Measurements from ENCODE around the gene KIF1B.

Gene KIF1B

DNA sequence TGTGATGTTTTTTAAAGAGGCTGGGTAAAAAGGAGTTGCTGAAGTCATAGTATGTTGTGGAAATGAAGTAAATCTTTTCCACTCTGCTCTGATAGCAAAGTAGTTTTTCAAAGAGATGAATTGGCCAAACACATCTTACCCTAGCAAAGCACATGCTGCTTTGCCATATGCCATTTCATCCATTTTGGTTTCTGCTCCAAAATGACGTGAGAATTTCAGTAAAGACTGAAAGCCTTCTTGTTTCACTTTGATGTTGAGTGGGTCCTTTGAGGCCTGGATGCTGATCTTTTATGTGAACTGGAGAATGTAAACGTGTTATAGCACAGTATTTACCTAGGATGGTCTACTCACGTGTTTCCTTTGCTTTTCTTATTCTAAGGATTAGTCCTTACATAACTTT is 115.2 kb downstream of the KIF1B start:
- Histone ChIP-seq H3K4me1 (ENCODE audit: control extremely low read depth in 1 of 4, control insufficient read depth in 4 of 4, insufficient read depth in 4 of 4, low read length in 3 of 4) (no peaks in the 10 kb centered on the region), H3K36me3 (ENCODE audit: control insufficient read depth in 4 of 4, insufficient read depth in 4 of 4, low read length in 3 of 4) (peaks cover 6 to 15% (median 12%) of the 10 kb centered on the region in 4 experiments), H3K27ac (ENCODE audit: insufficient read depth in 1 of 2, low read depth in 1 of 2, low read length in 2 of 2, poor library complexity in 1 of 2, severe bottlenecking in 2 of 2) (no peak overlapping the region), H3K27me3 (replicated peaks in 2 of 5; ENCODE audit: control insufficient read depth in 4 of 5, insufficient read depth in 5 of 5, low read length in 4 of 5) (no peaks in the 10 kb centered on the region), H3K9me3 (ENCODE audit: control extremely low read depth in 1 of 5, control insufficient read depth in 4 of 5, insufficient read depth in 2 of 5, low read depth in 1 of 5, low read length in 4 of 5) (no peaks in the 10 kb centered on the region), H3K4me3 (ENCODE audit: control insufficient read depth in 1 of 7, extremely low read depth in 1 of 7, insufficient read depth in 4 of 7, low read depth in 2 of 7, low read length in 6 of 7) (no peak overlapping the region)
- ChIA-PET POLR2A (interaction anchor here (0.5 kb wide), 2 partner anchors 108 to 161 kb away, joined by 3 read pairs; no protein-coding TSS in a partner anchor), CTCF (no interaction called here)
- DNase-seq, result no peak
- no CpG with 5 or more reads among the region's 3 CpGs for WGBS (ENCODE audit: insufficient coverage)

GRCh38 chr1:10326251-10326650 is 115.9 kb downstream of the KIF1B start:
- CTCF ChIA-PET, result no interaction called here
- no peaks in the 10 kb centered on the region for H3K9me3 ChIP-seq (ENCODE audit: control extremely low read depth in 1 of 5, control insufficient read depth in 4 of 5, insufficient read depth in 2 of 5, low read depth in 1 of 5, low read length in 4 of 5)
- peaks cover 6 to 15% (median 12%) of the 10 kb centered on the region in 4 experiments for H3K36me3 ChIP-seq (ENCODE audit: control insufficient read depth in 4 of 4, insufficient read depth in 4 of 4, low read length in 3 of 4)
- POLR2A ChIA-PET, result no interaction called here
- no peaks in the 10 kb centered on the region for H3K27me3 ChIP-seq (replicated peaks in 2 of 5; ENCODE audit: control insufficient read depth in 4 of 5, insufficient read depth in 5 of 5, low read length in 4 of 5)
- DNase-seq, result no peak
- no peak overlapping the region for H3K4me3 ChIP-seq (ENCODE audit: control insufficient read depth in 1 of 7, extremely low read depth in 1 of 7, insufficient read depth in 4 of 7, low read depth in 2 of 7, low read length in 6 of 7)
- H3K4me1 ChIP-seq (ENCODE audit: control extremely low read depth in 1 of 4, control insufficient read depth in 4 of 4, insufficient read depth in 4 of 4, low read length in 3 of 4), result no peaks in the 10 kb centered on the region
- 100% methylated on average over 4 of the region's 11 CpGs for WGBS (ENCODE audit: insufficient coverage)
- no peak overlapping the region for H3K27ac ChIP-seq (ENCODE audit: insufficient read depth in 1 of 2, low read depth in 1 of 2, low read length in 2 of 2, poor library complexity in 1 of 2, severe bottlenecking in 2 of 2)

GRCh38 chr1:10328180-10328963 is 118.0 kb downstream of the KIF1B start:
- no peak overlapping the region for H3K4me3 ChIP-seq (ENCODE audit: control insufficient read depth in 1 of 7, extremely low read depth in 1 of 7, insufficient read depth in 4 of 7, low read depth in 2 of 7, low read length in 6 of 7)
- H3K4me1 ChIP-seq (ENCODE audit: control extremely low read depth in 1 of 4, control insufficient read depth in 4 of 4, insufficient read depth in 4 of 4, low read length in 3 of 4), result no peaks in the 10 kb centered on the region
- no peak for DNase-seq
- H3K27me3 ChIP-seq (replicated peaks in 2 of 5; ENCODE audit: control insufficient read depth in 4 of 5, insufficient read depth in 5 of 5, low read length in 4 of 5), result no peaks in the 10 kb centered on the region
- H3K9me3 ChIP-seq (ENCODE audit: control extremely low read depth in 1 of 5, control insufficient read depth in 4 of 5, insufficient read depth in 2 of 5, low read depth in 1 of 5, low read length in 4 of 5), result no peaks in the 10 kb centered on the region
- 98% methylated on average over 6 of the region's 6 CpGs for WGBS (ENCODE audit: insufficient coverage)
- POLR2A ChIA-PET, result no interaction called here
- no peak overlapping the region for H3K27ac ChIP-seq (ENCODE audit: insufficient read depth in 1 of 2, low read depth in 1 of 2, low read length in 2 of 2, poor library complexity in 1 of 2, severe bottlenecking in 2 of 2)
- H3K36me3 ChIP-seq (ENCODE audit: control insufficient read depth in 4 of 4, insufficient read depth in 4 of 4, low read length in 3 of 4), result peaks cover 6 to 15% (median 10%) of the 10 kb centered on the region in 4 experiments
- CTCF ChIA-PET, result no interaction called here

GRCh38 chr1:10337436-10337835 is 127.1 kb downstream of the KIF1B start:
- Histone ChIP-seq H3K4me3 (ENCODE audit: control insufficient read depth in 1 of 7, extremely low read depth in 1 of 7, insufficient read depth in 4 of 7, low read depth in 2 of 7, low read length in 6 of 7) (no peak overlapping the region), H3K4me1 (ENCODE audit: control extremely low read depth in 1 of 4, control insufficient read depth in 4 of 4, insufficient read depth in 4 of 4, low read length in 3 of 4) (no peaks in the 10 kb centered on the region), H3K27me3 (replicated peaks in 2 of 5; ENCODE audit: control insufficient read depth in 4 of 5, insufficient read depth in 5 of 5, low read length in 4 of 5) (no peaks in the 10 kb centered on the region), H3K36me3 (ENCODE audit: control insufficient read depth in 4 of 4, insufficient read depth in 4 of 4, low read length in 3 of 4) (peaks cover 6 to 31% (median 17%) of the 10 kb centered on the region in 4 experiments), H3K9me3 (ENCODE audit: control extremely low read depth in 1 of 5, control insufficient read depth in 4 of 5, insufficient read depth in 2 of 5, low read depth in 1 of 5, low read length in 4 of 5) (no peaks in the 10 kb centered on the region), H3K27ac (ENCODE audit: insufficient read depth in 1 of 2, low read depth in 1 of 2, low read length in 2 of 2, poor library complexity in 1 of 2, severe bottlenecking in 2 of 2) (no peak overlapping the region)
- WGBS (ENCODE audit: insufficient coverage), result 100% methylated on average over 3 of the region's 3 CpGs
- ChIA-PET POLR2A (no interaction called here), CTCF (interaction anchor here (0.7 to 2.8 kb wide), 5 partner anchors 16 to 185 kb away, joined by 3 to 13 read pairs (median 4); partner anchors contain the start of gene KIF1B)
- no peak for DNase-seq

DNA sequence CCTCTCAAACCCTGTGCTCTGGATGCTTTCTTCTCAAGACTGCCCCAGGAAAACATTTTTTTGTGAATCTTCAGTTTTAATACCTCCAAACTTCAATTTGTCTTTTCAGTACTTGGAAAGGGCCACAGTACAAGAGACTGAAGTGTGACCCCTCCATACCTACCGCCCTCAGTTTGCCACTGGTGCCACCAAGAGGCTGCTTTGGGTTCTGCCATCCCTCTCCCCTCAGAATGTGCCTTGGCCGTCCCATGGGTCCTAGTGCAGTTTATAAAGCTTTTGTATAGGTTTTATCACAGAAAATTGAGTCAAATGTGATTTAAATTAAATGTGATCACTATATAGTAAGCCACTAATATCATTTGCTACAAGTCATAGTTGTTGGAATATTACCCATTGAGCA is 127.7 kb downstream of the KIF1B start:
- no peak overlapping the region for H3K27ac ChIP-seq (ENCODE audit: insufficient read depth in 1 of 2, low read depth in 1 of 2, low read length in 2 of 2, poor library complexity in 1 of 2, severe bottlenecking in 2 of 2)
- CTCF ChIA-PET, result interaction anchor here (0.6 to 2.8 kb wide), 6 partner anchors 16 to 185 kb away, joined by 3 to 13 read pairs (median 4); partner anchors contain the start of gene KIF1B
- no peaks in the 10 kb centered on the region for H3K4me1 ChIP-seq (ENCODE audit: control extremely low read depth in 1 of 4, control insufficient read depth in 4 of 4, insufficient read depth in 4 of 4, low read length in 3 of 4)
- POLR2A ChIA-PET, result no interaction called here
- peaks cover 10 to 35% (median 20%) of the 10 kb centered on the region in 4 experiments for H3K36me3 ChIP-seq (ENCODE audit: control insufficient read depth in 4 of 4, insufficient read depth in 4 of 4, low read length in 3 of 4)
- no peak overlapping the region for H3K4me3 ChIP-seq (ENCODE audit: control insufficient read depth in 1 of 7, extremely low read depth in 1 of 7, insufficient read depth in 4 of 7, low read depth in 2 of 7, low read length in 6 of 7)
- DNase-seq, result peak; percentile 40 to 69 (median 67)
- 50% methylated on average over 1 of the region's 2 CpGs for WGBS (ENCODE audit: insufficient coverage)
- no peaks in the 10 kb centered on the region for H3K9me3 ChIP-seq (ENCODE audit: control extremely low read depth in 1 of 5, control insufficient read depth in 4 of 5, insufficient read depth in 2 of 5, low read depth in 1 of 5, low read length in 4 of 5)
- H3K27me3 ChIP-seq (replicated peaks in 2 of 5; ENCODE audit: control insufficient read depth in 4 of 5, insufficient read depth in 5 of 5, low read length in 4 of 5), result no peaks in the 10 kb centered on the region

- 97% methylated on average over 5 of the region's 6 CpGs for WGBS (ENCODE audit: insufficient coverage)
- no peaks in the 10 kb centered on the region for H3K9me3 ChIP-seq (ENCODE audit: control extremely low read depth in 1 of 5, control insufficient read depth in 4 of 5, insufficient read depth in 2 of 5, low read depth in 1 of 5, low read length in 4 of 5)
- ChIA-PET POLR2A (no interaction called here), CTCF (interaction anchor here (0.6 to 2.8 kb wide), 2 partner anchors 91 to 130 kb away, joined by 3 to 13 read pairs; no protein-coding TSS in a partner anchor)
- H3K36me3 ChIP-seq (ENCODE audit: control insufficient read depth in 4 of 4, insufficient read depth in 4 of 4, low read length in 3 of 4), result peaks cover 10 to 37% (median 22%) of the 10 kb centered on the region in 4 experiments
- no peaks in the 10 kb centered on the region for H3K27me3 ChIP-seq (replicated peaks in 2 of 5; ENCODE audit: control insufficient read depth in 4 of 5, insufficient read depth in 5 of 5, low read length in 4 of 5)
- H3K4me1 ChIP-seq (ENCODE audit: control extremely low read depth in 1 of 4, control insufficient read depth in 4 of 4, insufficient read depth in 4 of 4, low read length in 3 of 4), result no peaks in the 10 kb centered on the region
- no peak for DNase-seq
- H3K4me3 ChIP-seq (ENCODE audit: control insufficient read depth in 1 of 7, extremely low read depth in 1 of 7, insufficient read depth in 4 of 7, low read depth in 2 of 7, low read length in 6 of 7), result no peak overlapping the region
- H3K27ac ChIP-seq (ENCODE audit: insufficient read depth in 1 of 2, low read depth in 1 of 2, low read length in 2 of 2, poor library complexity in 1 of 2, severe bottlenecking in 2 of 2), result no peak overlapping the region
Measured at GRCh38 chr1:10338611-10339010, 128.2 kb downstream of the KIF1B start.

DNA sequence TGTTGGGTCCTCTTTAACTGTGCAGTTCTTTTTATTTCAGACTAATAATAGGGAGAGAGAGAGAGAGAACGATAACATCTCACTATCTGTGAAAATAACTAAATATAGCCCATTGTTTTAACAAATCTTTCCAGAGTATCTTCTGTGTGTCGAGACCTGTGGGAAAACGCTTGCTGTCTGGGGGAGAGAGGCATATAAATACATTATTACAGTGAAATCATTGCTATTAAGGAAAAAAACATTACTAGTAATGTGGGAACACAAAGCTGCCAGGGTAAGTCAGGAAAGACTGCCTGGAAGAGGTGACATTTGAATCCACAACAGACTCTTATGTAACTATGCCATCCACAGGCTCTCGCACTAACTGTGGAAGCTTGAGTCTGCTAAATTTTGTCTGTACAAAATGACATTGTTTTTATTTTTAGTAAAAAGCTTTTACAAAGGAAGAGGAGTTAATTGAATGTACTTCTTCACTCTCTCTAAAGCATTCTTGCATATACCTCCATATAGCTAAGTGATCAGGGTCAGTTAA is 128.7 kb downstream of the KIF1B start:
- no peak for DNase-seq
- H3K4me3 ChIP-seq (ENCODE audit: control insufficient read depth in 1 of 7, extremely low read depth in 1 of 7, insufficient read depth in 4 of 7, low read depth in 2 of 7, low read length in 6 of 7), result no peak overlapping the region
- no peaks in the 10 kb centered on the region for H3K9me3 ChIP-seq (ENCODE audit: control extremely low read depth in 1 of 5, control insufficient read depth in 4 of 5, insufficient read depth in 2 of 5, low read depth in 1 of 5, low read length in 4 of 5)
- H3K4me1 ChIP-seq (ENCODE audit: control extremely low read depth in 1 of 4, control insufficient read depth in 4 of 4, insufficient read depth in 4 of 4, low read length in 3 of 4), result no peaks in the 10 kb centered on the region
- POLR2A ChIA-PET, result no interaction called here
- peaks cover 13 to 36% (median 23%) of the 10 kb centered on the region in 4 experiments for H3K36me3 ChIP-seq (ENCODE audit: control insufficient read depth in 4 of 4, insufficient read depth in 4 of 4, low read length in 3 of 4)
- 100% methylated on average over 1 of the region's 4 CpGs for WGBS (ENCODE audit: insufficient coverage)
- H3K27me3 ChIP-seq (replicated peaks in 2 of 5; ENCODE audit: control insufficient read depth in 4 of 5, insufficient read depth in 5 of 5, low read length in 4 of 5), result no peaks in the 10 kb centered on the region
- CTCF ChIA-PET, result interaction anchor here (1.0 kb wide), 2 partner anchors 130 to 132 kb away, joined by 3 to 4 read pairs; no protein-coding TSS in a partner anchor
- H3K27ac ChIP-seq (ENCODE audit: insufficient read depth in 1 of 2, low read depth in 1 of 2, low read length in 2 of 2, poor library complexity in 1 of 2, severe bottlenecking in 2 of 2), result no peak overlapping the region
